ENCODE results near the gene MYPOP.
A peak's percentile ranks its signal among the peaks of the same experiment; 100 is the strongest.

The MYPOP gene

GRCh38 chr19:45911291-45911690 is 8.9 kb upstream of the MYPOP start:
- no peak overlapping the region for H3K4me3 ChIP-seq (ENCODE audit: low read length)
- no peak for TF ChIP-seq CTCF (IDR thresholded peaks at IDR 0.05; ENCODE audit: insufficient read depth, low read depth, low read length, missing control alignments)
- DNase-seq (ENCODE audit: low read depth), result no peak

GRCh38 chr19:45908956-45909355 is 6.5 kb upstream of the MYPOP start:
- H3K4me3 ChIP-seq (ENCODE audit: low read length), result no peak overlapping the region
- no peak for TF ChIP-seq CTCF (IDR thresholded peaks at IDR 0.05; ENCODE audit: insufficient read depth, low read depth, low read length, missing control alignments)
- DNase-seq (ENCODE audit: low read depth), result no peak

GRCh38 chr19:45906221-45906620 is 3.8 kb upstream of the MYPOP start:
- peak; percentile 78 for DNase-seq (ENCODE audit: low read depth)
- H3K4me3 ChIP-seq (ENCODE audit: low read length), result no peak overlapping the region
- no peak for TF ChIP-seq CTCF (IDR thresholded peaks at IDR 0.05; ENCODE audit: insufficient read depth, low read depth, low read length, missing control alignments)

- TF ChIP-seq CTCF (IDR thresholded peaks at IDR 0.05; ENCODE audit: insufficient read depth, low read depth, low read length, missing control alignments), result no peak
- H3K4me3 ChIP-seq (ENCODE audit: low read length), result no peak overlapping the region
These were observed 2.6 kb upstream of the MYPOP start for GRCh38 chr19:45905011-45905410.

GRCh38 chr19:45902651-45903625 is 525 bp upstream of the MYPOP start:
- peak; percentile 96 for DNase-seq (ENCODE audit: low read depth)
- no peak for TF ChIP-seq CTCF (IDR thresholded peaks at IDR 0.05; ENCODE audit: insufficient read depth, low read depth, low read length, missing control alignments)
- H3K4me3 ChIP-seq (ENCODE audit: low read length), result peak overlapping the region; percentile 93

More at GRCh38 chr19:45905011-45905410, 2.6 kb upstream of the MYPOP start:
- no peak for DNase-seq (ENCODE audit: low read depth)

GRCh38 chr19:45901432-45901911 is 941 bp downstream of the MYPOP start:
- no peak for TF ChIP-seq CTCF (IDR thresholded peaks at IDR 0.05; ENCODE audit: insufficient read depth, low read depth, low read length, missing control alignments)
- peak overlapping the region; percentile 93 for H3K4me3 ChIP-seq (ENCODE audit: low read length)
- peak; percentile 52 for DNase-seq (ENCODE audit: low read depth)
